Measurements from ENCODE around the gene SFXN1.

The SFXN1 gene, protein sequence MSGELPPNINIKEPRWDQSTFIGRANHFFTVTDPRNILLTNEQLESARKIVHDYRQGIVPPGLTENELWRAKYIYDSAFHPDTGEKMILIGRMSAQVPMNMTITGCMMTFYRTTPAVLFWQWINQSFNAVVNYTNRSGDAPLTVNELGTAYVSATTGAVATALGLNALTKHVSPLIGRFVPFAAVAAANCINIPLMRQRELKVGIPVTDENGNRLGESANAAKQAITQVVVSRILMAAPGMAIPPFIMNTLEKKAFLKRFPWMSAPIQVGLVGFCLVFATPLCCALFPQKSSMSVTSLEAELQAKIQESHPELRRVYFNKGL

DNA sequence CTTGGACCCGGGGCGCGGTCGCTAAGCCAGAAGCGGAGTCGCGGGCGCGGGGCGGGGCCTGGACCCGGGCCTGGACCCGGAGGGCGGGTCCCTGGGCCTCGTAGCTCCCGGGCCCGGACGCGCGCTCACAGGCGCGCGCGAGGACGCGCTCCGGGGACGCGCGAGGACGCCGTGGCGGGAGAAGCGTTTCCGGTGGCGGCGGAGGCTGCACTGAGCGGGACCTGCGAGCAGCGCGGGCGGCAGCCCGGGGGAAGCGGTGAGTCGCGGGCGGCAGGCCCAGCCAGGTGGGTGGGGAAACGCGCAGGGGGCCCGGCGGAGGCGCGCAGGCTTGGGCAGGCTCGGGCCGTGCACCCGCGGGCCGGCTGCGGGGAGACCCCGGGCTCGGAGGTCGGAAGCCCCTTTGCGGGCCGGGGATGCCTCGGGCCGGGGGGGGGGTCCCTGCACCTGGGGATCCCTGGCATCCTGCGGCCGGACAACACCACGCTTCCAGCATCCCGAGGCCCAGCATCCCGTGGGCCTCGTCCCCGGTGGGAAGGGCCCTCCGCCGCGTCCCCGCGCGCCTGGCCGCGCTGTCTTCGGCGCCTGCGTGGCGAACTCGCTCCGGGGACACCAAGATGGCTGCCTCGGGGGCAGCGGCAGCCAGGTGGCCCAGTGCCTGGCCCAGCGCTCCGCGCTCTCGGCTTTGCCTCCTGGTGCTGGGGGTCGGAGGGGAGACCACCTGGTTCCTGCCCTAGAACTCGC, at the start of gene SFXN1:
Gene SFXN1 (plus strand): TSS at position 177 of the 741 bp plus-strand sequence. CDS start 13,544 bp downstream, outside the sequence.
- CTCF ChIA-PET, result interaction anchor here (0.7 to 2.1 kb wide), 2 partner anchors 14 to 57 kb away, joined by 3 to 11 read pairs; no protein-coding TSS in a partner anchor
- peak within 1 kb of the TSS; percentile 83 for H3K27ac ChIP-seq
- peak; percentile 94 for DNase-seq (ENCODE audit: low spot score)
- TF ChIP-seq, protein P1, sequence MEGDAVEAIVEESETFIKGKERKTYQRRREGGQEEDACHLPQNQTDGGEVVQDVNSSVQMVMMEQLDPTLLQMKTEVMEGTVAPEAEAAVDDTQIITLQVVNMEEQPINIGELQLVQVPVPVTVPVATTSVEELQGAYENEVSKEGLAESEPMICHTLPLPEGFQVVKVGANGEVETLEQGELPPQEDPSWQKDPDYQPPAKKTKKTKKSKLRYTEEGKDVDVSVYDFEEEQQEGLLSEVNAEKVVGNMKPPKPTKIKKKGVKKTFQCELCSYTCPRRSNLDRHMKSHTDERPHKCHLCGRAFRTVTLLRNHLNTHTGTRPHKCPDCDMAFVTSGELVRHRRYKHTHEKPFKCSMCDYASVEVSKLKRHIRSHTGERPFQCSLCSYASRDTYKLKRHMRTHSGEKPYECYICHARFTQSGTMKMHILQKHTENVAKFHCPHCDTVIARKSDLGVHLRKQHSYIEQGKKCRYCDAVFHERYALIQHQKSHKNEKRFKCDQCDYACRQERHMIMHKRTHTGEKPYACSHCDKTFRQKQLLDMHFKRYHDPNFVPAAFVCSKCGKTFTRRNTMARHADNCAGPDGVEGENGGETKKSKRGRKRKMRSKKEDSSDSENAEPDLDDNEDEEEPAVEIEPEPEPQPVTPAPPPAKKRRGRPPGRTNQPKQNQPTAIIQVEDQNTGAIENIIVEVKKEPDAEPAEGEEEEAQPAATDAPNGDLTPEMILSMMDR (conservative IDR thresholded peaks at IDR 0.05; ENCODE audit: low read depth), result no peak
- POLR2A ChIA-PET (ENCODE audit: low non-redundant PET), result interaction anchor here (0.6 to 0.7 kb wide), 2 partner anchors 9 to 14 kb away, joined by 3 to 4 read pairs; no protein-coding TSS in a partner anchor

DNA sequence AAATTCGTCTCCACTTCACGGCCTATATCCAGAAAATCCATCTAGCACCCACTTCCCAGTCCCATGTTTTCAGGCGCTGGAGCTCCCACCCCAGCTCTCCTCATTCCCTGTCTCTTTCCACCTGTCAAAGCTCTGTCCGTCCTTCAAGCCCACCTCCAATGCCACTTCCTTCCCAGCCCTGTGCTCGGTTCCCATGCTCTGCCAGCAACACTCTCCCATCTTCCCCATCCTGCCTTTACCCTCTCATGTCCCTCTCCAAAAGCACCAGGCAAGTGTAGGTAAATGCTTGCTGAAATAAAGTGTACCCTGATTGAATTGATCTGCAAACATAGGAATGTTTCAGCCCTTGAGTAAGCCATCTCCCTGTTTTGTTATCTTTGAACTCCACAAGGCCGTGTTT, 43.6 kb upstream of the SFXN1 start:
- ChIA-PET POLR2A (ENCODE audit: low non-redundant PET) (no interaction called here), CTCF (no interaction called here)
- no peak overlapping the region for H3K27ac ChIP-seq
- TF ChIP-seq, protein P1 (conservative IDR thresholded peaks at IDR 0.05; ENCODE audit: low read depth), result no peak
- DNase-seq (ENCODE audit: low spot score), result no peak

DNA sequence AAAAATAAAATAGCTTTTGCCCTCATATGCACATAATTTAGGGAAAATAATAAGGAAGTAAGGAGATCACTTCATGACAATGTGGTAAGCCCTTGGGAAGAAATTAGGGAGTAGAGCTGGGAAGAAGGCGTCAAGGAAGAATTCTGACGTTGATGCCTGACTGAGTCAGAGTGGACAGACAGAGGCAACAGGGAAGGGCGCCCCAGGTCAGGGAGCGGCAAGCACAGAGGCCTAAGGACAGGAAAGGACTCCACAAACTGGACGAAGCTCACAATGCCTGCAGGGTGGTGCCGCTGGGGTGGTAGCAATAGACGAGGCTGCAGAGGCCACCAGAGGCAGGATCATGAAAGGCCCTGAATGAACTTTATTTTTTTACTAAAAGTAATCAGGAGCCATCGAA, 42.0 kb upstream of the SFXN1 start:
- no peak for DNase-seq (ENCODE audit: low spot score)
- POLR2A ChIA-PET (ENCODE audit: low non-redundant PET), result no interaction called here
- no peak overlapping the region for H3K27ac ChIP-seq
- TF ChIP-seq, protein P1 (conservative IDR thresholded peaks at IDR 0.05; ENCODE audit: low read depth), result no peak
- CTCF ChIA-PET, result interaction anchor here (0.6 kb wide), 1 partner anchor 853 kb away, joined by 3 read pairs; no protein-coding TSS in a partner anchor

DNA sequence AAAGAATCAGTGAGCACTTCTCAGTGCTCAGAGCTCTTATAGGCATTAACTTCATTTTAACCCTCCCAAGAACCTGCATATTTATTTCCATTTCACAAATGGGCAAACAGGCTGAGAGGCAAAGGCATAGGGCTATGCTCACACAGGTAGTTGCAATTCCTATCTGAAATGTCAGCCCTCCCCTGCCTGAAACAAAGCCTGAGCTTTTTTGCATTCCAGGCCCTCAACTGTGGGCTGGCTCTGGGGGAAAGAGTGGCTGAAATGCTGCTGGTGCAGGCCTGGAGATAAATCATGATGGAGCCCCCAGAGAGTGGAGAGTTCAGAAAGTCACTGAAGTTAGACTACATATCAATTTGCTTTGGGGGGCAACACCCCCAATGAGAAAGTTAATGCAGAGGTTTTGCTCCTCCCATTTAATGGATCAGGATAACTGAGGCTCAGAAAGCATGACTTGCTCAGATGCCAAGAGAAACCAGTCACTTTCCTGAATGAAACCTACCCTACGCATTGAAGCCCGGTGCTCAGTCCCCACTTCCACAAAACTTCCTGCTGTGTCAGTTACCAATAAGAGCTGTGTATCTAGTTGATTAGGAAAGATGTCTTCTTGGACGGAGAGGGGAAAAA, 40.0 kb upstream of the SFXN1 start:
- TF ChIP-seq, protein P1 (conservative IDR thresholded peaks at IDR 0.05; ENCODE audit: low read depth), result no peak
- no peak for DNase-seq (ENCODE audit: low spot score)
- CTCF ChIA-PET, result interaction anchor here (0.6 kb wide), 1 partner anchor 9 kb away, joined by 5 read pairs; no protein-coding TSS in a partner anchor
- no peak overlapping the region for H3K27ac ChIP-seq
- POLR2A ChIA-PET (ENCODE audit: low non-redundant PET), result no interaction called here

DNA sequence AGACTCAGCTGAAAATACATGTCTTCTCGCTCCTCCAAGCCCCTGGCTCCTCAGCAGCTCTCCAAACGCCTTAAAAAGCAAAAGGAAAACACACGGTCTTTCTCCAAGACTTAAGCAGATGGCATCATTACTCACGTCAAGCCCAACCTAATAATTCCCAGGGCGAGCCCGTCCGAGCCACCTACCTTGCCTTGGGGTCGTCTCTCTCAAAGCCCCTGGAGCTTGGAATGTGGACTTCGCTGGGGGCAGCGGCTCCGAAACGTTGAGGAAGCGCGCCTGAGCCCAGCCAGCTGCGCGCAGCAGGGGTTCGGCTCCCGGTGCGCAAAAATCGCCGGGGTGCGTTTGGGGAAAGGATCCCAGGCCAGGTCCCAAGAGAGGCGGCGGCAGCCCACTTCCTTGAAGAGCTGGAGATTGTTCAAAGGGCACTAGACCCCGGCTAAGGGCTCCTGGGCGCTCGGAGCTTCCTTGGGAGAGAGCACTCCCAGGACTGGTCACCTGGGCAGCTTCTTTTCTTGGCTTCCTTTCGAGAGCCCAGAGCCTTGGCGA, 34.8 kb upstream of the SFXN1 start:
- CTCF ChIA-PET, result interaction anchor here (0.6 to 2.1 kb wide), 6 partner anchors 21 to 494 kb away, joined by 3 to 15 read pairs (median 4); no protein-coding TSS in a partner anchor

More for the DNA sequence above, 34.8 kb upstream of the SFXN1 start:
- TF ChIP-seq, protein P1 (conservative IDR thresholded peaks at IDR 0.05; ENCODE audit: low read depth), result no peak
- no peak overlapping the region for H3K27ac ChIP-seq
- POLR2A ChIA-PET (ENCODE audit: low non-redundant PET), result no interaction called here
- no peak for DNase-seq (ENCODE audit: low spot score)

Data from RWPE1 (cell line).